MM.1S (cell line): ENCODE data around the gene GRXCR2.

Experiments
- DNase-seq: peaks from one replicate; pipeline ENCODE4 v3.0.0-alpha.2; 2015
- H2AFZ ChIP-seq: fragments of 300-600 bp; sonication (generic); 2 replicates; pipeline ENCODE4 v1.6.0; 2016; ENCODE audit warnings: antibody characterized with exemption, low read length
- H3F3A ChIP-seq: fragments of 300-600 bp; sonication (generic); 2 replicates; pipeline ENCODE4 v1.6.1; 2016; ENCODE audit warnings: mild to moderate bottlenecking, antibody characterized with exemption, low read length, moderate library complexity, mixed read lengths; ENCODE audit not compliant: insufficient read depth
- H3K27ac ChIP-seq: fragments of 300-600 bp; sonication (generic); 2 replicates; pipeline ENCODE4 v1.5.1; 2016; ENCODE audit warnings: mild to moderate bottlenecking, low read length
- H3K27me3 ChIP-seq: fragments of 300-600 bp; sonication (generic); replicated peaks from 2 replicates; pipeline ENCODE4 v1.6.0; 2016; ENCODE audit warnings: low read length; ENCODE audit not compliant: insufficient read depth
- H3K36me3 ChIP-seq: fragments of 300-600 bp; sonication (generic); replicated peaks from 2 replicates; pipeline ENCODE4 v1.6.1; 2016; ENCODE audit warnings: mild to moderate bottlenecking, low read length, mixed read lengths; ENCODE audit not compliant: insufficient read depth
- H3K4me1 ChIP-seq: fragments of 300-600 bp; sonication (generic); 2 replicates; pipeline ENCODE4 v1.6.1; 2016; ENCODE audit warnings: low read length, mixed read lengths
- H3K4me2 ChIP-seq: fragments of 300-600 bp; sonication (generic); 2 replicates; pipeline ENCODE4 v1.6.0; 2016; ENCODE audit warnings: low read depth, low read length
- H3K4me3 ChIP-seq: fragments of 300-600 bp; sonication (generic); 2 replicates; pipeline ENCODE4 v1.5.1; 2016; ENCODE audit warnings: low read length, mixed read lengths
- H3K79me2 ChIP-seq: fragments of 300-600 bp; sonication (generic); 2 replicates; pipeline ENCODE4 v1.6.1; 2016; ENCODE audit warnings: mixed run types, low read length, mixed read lengths
- H3K9ac ChIP-seq: fragments of 300-600 bp; sonication (generic); 2 replicates; pipeline ENCODE4 v1.6.1; 2016; ENCODE audit warnings: low read length, mixed read lengths
- H3K9me2 ChIP-seq: fragments of 300-600 bp; sonication (generic); replicated peaks from 2 replicates; pipeline ENCODE4 v1.6.1; 2016; ENCODE audit warnings: mild to moderate bottlenecking, low read length, mixed read lengths; ENCODE audit not compliant: insufficient read depth
- H3K9me3 ChIP-seq: fragments of 300-600 bp; sonication (generic); replicated peaks from 2 replicates; pipeline ENCODE4 v1.6.1; 2016; ENCODE audit warnings: mild to moderate bottlenecking, low read length, mixed read lengths; ENCODE audit not compliant: insufficient read depth
- H4K20me1 ChIP-seq: fragments of 300-600 bp; sonication (generic); 2 replicates; pipeline ENCODE4 v1.6.1; 2016; ENCODE audit warnings: mild to moderate bottlenecking, low read length, moderate library complexity, mixed read lengths; ENCODE audit not compliant: insufficient read depth
- CTCF ChIP-seq: fragments of 300-600 bp; sonication (generic); IDR thresholded peaks from 2 replicates; pipeline ENCODE4 v1.5.1; 2016; ENCODE audit warnings: antibody characterized with exemption, low read length, mixed read lengths
- EZH2 ChIP-seq: fragments of 300-600 bp; sonication (generic); optimal IDR thresholded peaks from 2 replicates; pipeline ENCODE3; 2017; ENCODE audit warnings: low read depth, mild to moderate bottlenecking, antibody characterized with exemption, low read length, mixed read lengths
- EZH2phosphoT487 ChIP-seq: fragments of 300-600 bp; sonication (generic); IDR thresholded peaks from 2 replicates; pipeline ENCODE4 v1.6.1; 2018; ENCODE audit warnings: antibody characterized with exemption, low read length

GRXCR2 gene

GRCh38 chr5:145874765-145875164 is 2.0 kb upstream of the GRXCR2 start:
- Histone ChIP-seq H3K9me3 (no peaks in the 10 kb centered on the region), H3K9me2 (no peaks in the 10 kb centered on the region), H3F3A (no peaks in the 10 kb centered on the region), H3K4me3 (no peak overlapping the region), H3K27me3 (no peaks in the 10 kb centered on the region), H3K9ac (no peak overlapping the region), H2AFZ (no peak overlapping the region), H3K27ac (no peak overlapping the region), H3K79me2 (no peaks in the 10 kb centered on the region), H3K4me2 (no peak overlapping the region), H3K36me3 (no peaks in the 10 kb centered on the region), H4K20me1 (no peaks in the 10 kb centered on the region), H3K4me1 (no peaks in the 10 kb centered on the region)
- TF ChIP-seq CTCF (no peak), EZH2phosphoT487 (no peak), EZH2 (no peak)
- no peak for DNase-seq

- no peak overlapping the region for H3K4me3 ChIP-seq
- no peak for TF ChIP-seq CTCF
- TF ChIP-seq EZH2: no peak
- no peak for TF ChIP-seq EZH2phosphoT487
- no peak overlapping the region for H3K27ac ChIP-seq
- no peak for DNase-seq
- H3K79me2 ChIP-seq: no peaks in the 10 kb centered on the region
- no peaks in the 10 kb centered on the region for H3K9me2 ChIP-seq
- H3K4me2 ChIP-seq: no peak overlapping the region
- no peaks in the 10 kb centered on the region for H3F3A ChIP-seq
- H3K36me3 ChIP-seq: no peaks in the 10 kb centered on the region
- no peaks in the 10 kb centered on the region for H3K27me3 ChIP-seq
- no peaks in the 10 kb centered on the region for H3K4me1 ChIP-seq
- no peaks in the 10 kb centered on the region for H3K9me3 ChIP-seq
- H2AFZ ChIP-seq: no peak overlapping the region
- no peaks in the 10 kb centered on the region for H4K20me1 ChIP-seq
- no peak overlapping the region for H3K9ac ChIP-seq
These were observed 328 bp downstream of the GRXCR2 start for GRCh38 chr5:145872486-145872885.

- no peak overlapping the region for H3K4me3 ChIP-seq
- H3K9me2 ChIP-seq: no peaks in the 10 kb centered on the region
- H3K27ac ChIP-seq: no peak overlapping the region
- H3K9ac ChIP-seq: no peak overlapping the region
- H2AFZ ChIP-seq: no peak overlapping the region
- TF ChIP-seq EZH2: no peak
- no peak for TF ChIP-seq CTCF
- no peak for TF ChIP-seq EZH2phosphoT487
- no peak overlapping the region for H3K4me2 ChIP-seq
- no peaks in the 10 kb centered on the region for H3K4me1 ChIP-seq
- no peaks in the 10 kb centered on the region for H3K9me3 ChIP-seq
- no peak for DNase-seq
- no peaks in the 10 kb centered on the region for H3K79me2 ChIP-seq
- H3F3A ChIP-seq: no peaks in the 10 kb centered on the region
- no peaks in the 10 kb centered on the region for H4K20me1 ChIP-seq
- H3K27me3 ChIP-seq: no peaks in the 10 kb centered on the region
- H3K36me3 ChIP-seq: no peaks in the 10 kb centered on the region
These were observed 3.1 kb downstream of the GRXCR2 start for GRCh38 chr5:145869753-145870152.
